ENCODE measurements around the gene PSTPIP1.

PSTPIP1 gene

GRCh38 chr15:77064063-77064462 is 69.1 kb downstream of the PSTPIP1 start:
- TF ChIP-seq, protein P1, sequence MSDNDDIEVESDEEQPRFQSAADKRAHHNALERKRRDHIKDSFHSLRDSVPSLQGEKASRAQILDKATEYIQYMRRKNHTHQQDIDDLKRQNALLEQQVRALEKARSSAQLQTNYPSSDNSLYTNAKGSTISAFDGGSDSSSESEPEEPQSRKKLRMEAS (IDR thresholded peaks at IDR 0.05; ENCODE audit: low read depth, low read length) = no peak
- H3K4me3 ChIP-seq (ENCODE audit: low read depth, low read length) = no peak overlapping the region
- DNase-seq (ENCODE audit: low read depth) = no peak

GRCh38 chr15:77064539-77065308 is 69.8 kb downstream of the PSTPIP1 start:
- TF ChIP-seq, protein P2, sequence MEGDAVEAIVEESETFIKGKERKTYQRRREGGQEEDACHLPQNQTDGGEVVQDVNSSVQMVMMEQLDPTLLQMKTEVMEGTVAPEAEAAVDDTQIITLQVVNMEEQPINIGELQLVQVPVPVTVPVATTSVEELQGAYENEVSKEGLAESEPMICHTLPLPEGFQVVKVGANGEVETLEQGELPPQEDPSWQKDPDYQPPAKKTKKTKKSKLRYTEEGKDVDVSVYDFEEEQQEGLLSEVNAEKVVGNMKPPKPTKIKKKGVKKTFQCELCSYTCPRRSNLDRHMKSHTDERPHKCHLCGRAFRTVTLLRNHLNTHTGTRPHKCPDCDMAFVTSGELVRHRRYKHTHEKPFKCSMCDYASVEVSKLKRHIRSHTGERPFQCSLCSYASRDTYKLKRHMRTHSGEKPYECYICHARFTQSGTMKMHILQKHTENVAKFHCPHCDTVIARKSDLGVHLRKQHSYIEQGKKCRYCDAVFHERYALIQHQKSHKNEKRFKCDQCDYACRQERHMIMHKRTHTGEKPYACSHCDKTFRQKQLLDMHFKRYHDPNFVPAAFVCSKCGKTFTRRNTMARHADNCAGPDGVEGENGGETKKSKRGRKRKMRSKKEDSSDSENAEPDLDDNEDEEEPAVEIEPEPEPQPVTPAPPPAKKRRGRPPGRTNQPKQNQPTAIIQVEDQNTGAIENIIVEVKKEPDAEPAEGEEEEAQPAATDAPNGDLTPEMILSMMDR (IDR thresholded peaks at IDR 0.05; ENCODE audit: low read depth, low read length) = no peak
- no peak for TF ChIP-seq POLR2A (IDR thresholded peaks at IDR 0.05; ENCODE audit: extremely low read depth, insufficient read length)
- TF ChIP-seq MYC (IDR thresholded peaks at IDR 0.05; ENCODE audit: low read depth, low read length) = no peak
- TF ChIP-seq, protein P1 (IDR thresholded peaks at IDR 0.05; ENCODE audit: low read depth, low read length) = no peak
- H3K4me3 ChIP-seq (ENCODE audit: low read depth, low read length) = no peak overlapping the region
- DNase-seq (ENCODE audit: low read depth) = peak; percentile 27

DNA sequence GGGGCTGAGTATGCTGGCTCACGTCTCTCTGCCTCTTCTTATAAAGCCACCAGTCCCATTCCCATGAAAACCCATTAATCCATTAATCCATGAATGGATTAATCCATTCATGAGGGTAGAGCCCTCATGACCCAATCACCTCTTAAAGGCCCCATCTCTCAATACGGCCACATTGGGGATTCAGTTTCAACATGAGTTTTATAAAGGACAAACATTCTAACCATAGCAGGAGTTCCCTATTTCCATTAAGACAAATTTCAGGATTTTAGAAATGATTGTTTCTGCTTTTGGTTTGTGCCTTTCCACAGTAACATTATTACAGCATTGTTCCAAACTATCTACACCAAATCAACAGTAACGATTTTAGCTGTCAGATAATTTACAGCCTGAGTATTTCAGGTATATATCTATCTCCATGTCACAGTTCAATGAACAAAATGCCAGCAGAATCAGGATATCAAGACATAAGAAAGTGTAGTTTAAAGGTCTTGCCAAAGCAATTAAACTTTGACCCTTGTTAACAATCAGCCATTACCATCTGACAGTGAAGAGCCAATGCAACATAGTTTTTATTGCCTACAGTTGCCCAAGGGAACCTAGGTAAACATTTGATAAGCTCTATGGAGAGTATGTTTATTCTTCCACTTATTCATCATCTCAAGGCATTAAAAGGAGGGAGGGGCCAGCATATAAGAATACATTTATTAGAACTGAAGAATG is 72.2 kb downstream of the PSTPIP1 start:
- DNase-seq (ENCODE audit: low read depth) = no peak
- TF ChIP-seq, protein P1 (IDR thresholded peaks at IDR 0.05; ENCODE audit: low read depth, low read length) = no peak
- TF ChIP-seq POLR2A (IDR thresholded peaks at IDR 0.05; ENCODE audit: extremely low read depth, insufficient read length) (no peak), MYC (IDR thresholded peaks at IDR 0.05; ENCODE audit: low read depth, low read length) (no peak)
- TF ChIP-seq, protein P2 (IDR thresholded peaks at IDR 0.05; ENCODE audit: low read depth, low read length) = no peak
- H3K4me3 ChIP-seq (ENCODE audit: low read depth, low read length) = no peak overlapping the region

GRCh38 chr15:77067691-77068367 is 72.9 kb downstream of the PSTPIP1 start:
- no peak for TF ChIP-seq MYC (IDR thresholded peaks at IDR 0.05; ENCODE audit: low read depth, low read length)
- TF ChIP-seq, protein P2 (IDR thresholded peaks at IDR 0.05; ENCODE audit: low read depth, low read length) = no peak
- no peak overlapping the region for H3K4me3 ChIP-seq (ENCODE audit: low read depth, low read length)
- peak; percentile 26 for DNase-seq (ENCODE audit: low read depth)

DNA sequence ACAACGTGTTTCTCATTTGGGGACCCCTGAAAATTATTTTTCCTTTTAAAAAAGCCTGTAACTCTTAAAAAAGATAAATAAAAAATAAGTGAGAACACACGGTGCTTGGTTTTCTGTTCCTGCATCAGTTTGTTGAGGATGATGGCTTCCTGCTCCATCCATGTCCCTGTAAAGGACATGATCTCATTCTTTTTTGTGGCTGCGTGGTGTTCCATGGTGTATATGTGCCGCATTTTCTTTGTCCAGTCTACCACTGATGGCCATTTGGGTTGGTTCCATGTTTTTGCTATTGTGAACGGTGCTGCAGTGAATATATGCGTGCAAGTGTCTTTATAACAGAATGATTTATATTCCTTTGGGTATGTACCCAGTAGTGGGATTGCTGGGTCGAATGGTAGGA is 73.7 kb downstream of the PSTPIP1 start:
- DNase-seq (ENCODE audit: low read depth) = no peak
- TF ChIP-seq, protein P2 (IDR thresholded peaks at IDR 0.05; ENCODE audit: low read depth, low read length) = no peak
- TF ChIP-seq, protein P1 (IDR thresholded peaks at IDR 0.05; ENCODE audit: low read depth, low read length) = no peak
- H3K4me3 ChIP-seq (ENCODE audit: low read depth, low read length) = no peak overlapping the region

GRCh38 chr15:77069521-77070121 is 74.7 kb downstream of the PSTPIP1 start:
- no peak for TF ChIP-seq POLR2A (IDR thresholded peaks at IDR 0.05; ENCODE audit: extremely low read depth, insufficient read length)
- TF ChIP-seq, protein P1 (IDR thresholded peaks at IDR 0.05; ENCODE audit: low read depth, low read length) = no peak
- TF ChIP-seq MYC (IDR thresholded peaks at IDR 0.05; ENCODE audit: low read depth, low read length) = no peak
- TF ChIP-seq, protein P2 (IDR thresholded peaks at IDR 0.05; ENCODE audit: low read depth, low read length) = no peak
- DNase-seq (ENCODE audit: low read depth) = peak; percentile 21
- H3K4me3 ChIP-seq (ENCODE audit: low read depth, low read length) = peak overlapping the region; percentile 87

All from NB4 (cell line).